SK-N-SH (cell line): ENCODE results near the gene NEGR1.

ENCODE experiments used
- CHD2 ChIP-seq: fragments of 150-350 bp; IDR thresholded peaks from 2 replicates; pipeline ENCODE4 v1.6.1; 2018; ENCODE audit warnings: low read length; ENCODE audit not compliant: partially characterized antibody
- EP300 ChIP-seq, 2 experiments: IDR thresholded peaks; 2 replicates each; pipeline versions ENCODE4 v1.4.0 to v1.6.1; 2012; ENCODE audit warnings: borderline replicate concordance in 1 of 2, low read depth in 1 of 2, low read length in 1 of 2
- EZH2phosphoT487 ChIP-seq: fragments of 200-600 bp; sonication (generic); IDR thresholded peaks from 2 replicates; pipeline ENCODE4 v1.6.1; 2017; ENCODE audit warnings: low read depth, mixed run types, mild to moderate bottlenecking, antibody characterized with exemption, moderate library complexity, borderline replicate concordance
- FOXM1 ChIP-seq: IDR thresholded peaks from 2 replicates; pipeline ENCODE4 v1.4.0; 2012; ENCODE audit warnings: low read depth, mild to moderate bottlenecking
- GABPA ChIP-seq: IDR thresholded peaks from 2 replicates; pipeline ENCODE4 v1.4.0; 2012; ENCODE audit warnings: low read depth, mild to moderate bottlenecking
- GATA2 ChIP-seq: sonication (generic); formaldehyde crosslinking; IDR thresholded peaks from 2 replicates; pipeline ENCODE4 v1.5.0; 2020; ENCODE audit warnings: mild to moderate bottlenecking, missing genetic modification reagents
- POLR2AphosphoS5 ChIP-seq: IDR thresholded peaks from 2 replicates; pipeline ENCODE4 v1.6.1; 2012; ENCODE audit warnings: low read depth, low read length
- RAD21 ChIP-seq: IDR thresholded peaks from 2 replicates; pipeline ENCODE4 v1.6.1; 2012; ENCODE audit warnings: mild to moderate bottlenecking, low read length
- RCOR1 ChIP-seq: fragments of 150-350 bp; IDR thresholded peaks from 2 replicates; pipeline ENCODE4 v1.6.1; 2017; ENCODE audit warnings: antibody characterized with exemption, low read length
- RXRA ChIP-seq: IDR thresholded peaks from 2 replicates; pipeline ENCODE4 v1.4.0; 2012; ENCODE audit warnings: low read depth, mild to moderate bottlenecking, borderline replicate concordance
- TAF1 ChIP-seq: IDR thresholded peaks from 2 replicates; pipeline ENCODE4 v1.6.1; 2012; ENCODE audit warnings: low read depth, mild to moderate bottlenecking, low read length, moderate library complexity, borderline replicate concordance
- TF ChIP-seq, protein P1 (sequence below): fragments of 200-600 bp; sonication (generic); IDR thresholded peaks from 2 replicates; pipeline ENCODE4 v1.6.1; 2017; ENCODE audit warnings: antibody characterized with exemption, mild to moderate bottlenecking, moderate library complexity
- TF ChIP-seq, protein P2 (sequence below): IDR thresholded peaks from 2 replicates; pipeline ENCODE4 v1.4.0; 2012; ENCODE audit warnings: low read depth
- TF ChIP-seq, protein P3 (sequence below): IDR thresholded peaks from 2 replicates; pipeline ENCODE4 v1.6.1; 2012; ENCODE audit warnings: mild to moderate bottlenecking, low read depth, low read length, moderate library complexity

DNA sequence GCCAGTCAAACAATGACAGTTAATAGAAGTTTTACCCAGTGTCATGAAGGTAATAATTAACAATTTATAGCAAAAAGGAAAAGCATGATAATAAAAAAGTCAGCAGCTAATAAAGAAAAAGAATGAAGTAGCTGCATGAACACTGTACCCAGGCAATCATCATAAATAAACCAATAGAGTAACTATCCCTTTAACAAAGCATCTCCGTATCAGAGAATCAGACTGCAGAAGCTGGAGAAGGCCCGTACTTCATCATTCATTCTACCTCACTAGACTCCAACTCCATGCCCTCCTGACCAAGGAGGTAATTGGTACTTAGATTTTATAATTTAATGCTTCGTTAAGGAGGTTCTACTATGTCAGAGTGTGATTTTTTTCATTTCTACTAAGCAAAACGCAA, 140.5 kb downstream of the NEGR1 start:
- TF ChIP-seq, protein P1, sequence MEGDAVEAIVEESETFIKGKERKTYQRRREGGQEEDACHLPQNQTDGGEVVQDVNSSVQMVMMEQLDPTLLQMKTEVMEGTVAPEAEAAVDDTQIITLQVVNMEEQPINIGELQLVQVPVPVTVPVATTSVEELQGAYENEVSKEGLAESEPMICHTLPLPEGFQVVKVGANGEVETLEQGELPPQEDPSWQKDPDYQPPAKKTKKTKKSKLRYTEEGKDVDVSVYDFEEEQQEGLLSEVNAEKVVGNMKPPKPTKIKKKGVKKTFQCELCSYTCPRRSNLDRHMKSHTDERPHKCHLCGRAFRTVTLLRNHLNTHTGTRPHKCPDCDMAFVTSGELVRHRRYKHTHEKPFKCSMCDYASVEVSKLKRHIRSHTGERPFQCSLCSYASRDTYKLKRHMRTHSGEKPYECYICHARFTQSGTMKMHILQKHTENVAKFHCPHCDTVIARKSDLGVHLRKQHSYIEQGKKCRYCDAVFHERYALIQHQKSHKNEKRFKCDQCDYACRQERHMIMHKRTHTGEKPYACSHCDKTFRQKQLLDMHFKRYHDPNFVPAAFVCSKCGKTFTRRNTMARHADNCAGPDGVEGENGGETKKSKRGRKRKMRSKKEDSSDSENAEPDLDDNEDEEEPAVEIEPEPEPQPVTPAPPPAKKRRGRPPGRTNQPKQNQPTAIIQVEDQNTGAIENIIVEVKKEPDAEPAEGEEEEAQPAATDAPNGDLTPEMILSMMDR = no peak
- TF ChIP-seq, protein P2, sequence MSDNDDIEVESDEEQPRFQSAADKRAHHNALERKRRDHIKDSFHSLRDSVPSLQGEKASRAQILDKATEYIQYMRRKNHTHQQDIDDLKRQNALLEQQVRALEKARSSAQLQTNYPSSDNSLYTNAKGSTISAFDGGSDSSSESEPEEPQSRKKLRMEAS = no peak
- no peak for TF ChIP-seq EP300 (IDR thresholded peaks at IDR 0.05; ENCODE audit: borderline replicate concordance in 1 of 2, low read depth in 1 of 2, low read length in 1 of 2)
- no peak for TF ChIP-seq FOXM1
- TF ChIP-seq EZH2phosphoT487 = no peak
- no peak for TF ChIP-seq POLR2AphosphoS5
- TF ChIP-seq RCOR1 = no peak
- no peak for TF ChIP-seq GATA2 (CRISPR knock-in tag)
- TF ChIP-seq, protein P3, sequence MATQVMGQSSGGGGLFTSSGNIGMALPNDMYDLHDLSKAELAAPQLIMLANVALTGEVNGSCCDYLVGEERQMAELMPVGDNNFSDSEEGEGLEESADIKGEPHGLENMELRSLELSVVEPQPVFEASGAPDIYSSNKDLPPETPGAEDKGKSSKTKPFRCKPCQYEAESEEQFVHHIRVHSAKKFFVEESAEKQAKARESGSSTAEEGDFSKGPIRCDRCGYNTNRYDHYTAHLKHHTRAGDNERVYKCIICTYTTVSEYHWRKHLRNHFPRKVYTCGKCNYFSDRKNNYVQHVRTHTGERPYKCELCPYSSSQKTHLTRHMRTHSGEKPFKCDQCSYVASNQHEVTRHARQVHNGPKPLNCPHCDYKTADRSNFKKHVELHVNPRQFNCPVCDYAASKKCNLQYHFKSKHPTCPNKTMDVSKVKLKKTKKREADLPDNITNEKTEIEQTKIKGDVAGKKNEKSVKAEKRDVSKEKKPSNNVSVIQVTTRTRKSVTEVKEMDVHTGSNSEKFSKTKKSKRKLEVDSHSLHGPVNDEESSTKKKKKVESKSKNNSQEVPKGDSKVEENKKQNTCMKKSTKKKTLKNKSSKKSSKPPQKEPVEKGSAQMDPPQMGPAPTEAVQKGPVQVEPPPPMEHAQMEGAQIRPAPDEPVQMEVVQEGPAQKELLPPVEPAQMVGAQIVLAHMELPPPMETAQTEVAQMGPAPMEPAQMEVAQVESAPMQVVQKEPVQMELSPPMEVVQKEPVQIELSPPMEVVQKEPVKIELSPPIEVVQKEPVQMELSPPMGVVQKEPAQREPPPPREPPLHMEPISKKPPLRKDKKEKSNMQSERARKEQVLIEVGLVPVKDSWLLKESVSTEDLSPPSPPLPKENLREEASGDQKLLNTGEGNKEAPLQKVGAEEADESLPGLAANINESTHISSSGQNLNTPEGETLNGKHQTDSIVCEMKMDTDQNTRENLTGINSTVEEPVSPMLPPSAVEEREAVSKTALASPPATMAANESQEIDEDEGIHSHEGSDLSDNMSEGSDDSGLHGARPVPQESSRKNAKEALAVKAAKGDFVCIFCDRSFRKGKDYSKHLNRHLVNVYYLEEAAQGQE = no peak
- TF ChIP-seq RXRA = no peak
- no peak for TF ChIP-seq GABPA
- no peak for TF ChIP-seq TAF1
- no peak for TF ChIP-seq CHD2
- no peak for TF ChIP-seq RAD21
